H1 (cell line): ENCODE measurements around the gene WLS. TPM values are rescaled to one million over a fixed set of nuclear protein-coding genes. Genes with fewer than 3 reads are reported as not detected.

Source experiments
- BACH1 ChIP-seq: IDR thresholded peaks from 2 replicates; pipeline ENCODE4 v1.6.1; 2012; ENCODE audit warnings: low read length, improper control_type of control experiment
- BRCA1 ChIP-seq: IDR thresholded peaks from 2 replicates; pipeline ENCODE4 v1.6.1; 2012; ENCODE audit warnings: low read depth, low read length, improper control_type of control experiment
- GTF2F1 ChIP-seq: IDR thresholded peaks from 2 replicates; pipeline ENCODE4 v1.6.1; 2012; ENCODE audit warnings: low read depth, low read length, improper control_type of control experiment, borderline replicate concordance
- JUND ChIP-seq: IDR thresholded peaks from 2 replicates; pipeline ENCODE4 v1.6.1; 2011; ENCODE audit warnings: mild to moderate bottlenecking, improper control_type of control experiment, low read length
- KDM4A ChIP-seq: IDR thresholded peaks from one replicate; pipeline ENCODE4 v1.7.1; 2012; ENCODE audit warnings: low read depth, mild to moderate bottlenecking, moderate library complexity, low read length, inconsistent platforms; ENCODE audit not compliant: severe bottlenecking
- RBBP5 ChIP-seq: IDR thresholded peaks from 2 replicates; pipeline ENCODE4 v1.7.1; 2012; ENCODE audit warnings: low read depth, mild to moderate bottlenecking, inconsistent platforms, low read length, moderate library complexity, borderline replicate concordance
- SP4 ChIP-seq: IDR thresholded peaks from 2 replicates; pipeline ENCODE4 v1.6.1; 2012; ENCODE audit warnings: low read length, inconsistent platforms
- TAF1 ChIP-seq: IDR thresholded peaks from 2 replicates; pipeline ENCODE4 v1.6.1; 2011; ENCODE audit warnings: mild to moderate bottlenecking, low read depth, low read length
- TCF12 ChIP-seq: IDR thresholded peaks from 2 replicates; pipeline ENCODE4 v1.6.1; 2011; ENCODE audit warnings: low read depth, mild to moderate bottlenecking, low read length
- polyA plus RNA-seq, 7 experiments: library from polyadenylated mRNA; depleted of rRNA in 3 of 7; stranded (reverse) in 5 of 7; unstranded in 2 of 7; fragments of >200 nt in 5 of 7; fragments of 200-250 nt in 2 of 7; gene quantifications; 1 replicate in 5 of 7; 2 replicates in 1 of 7; 4 replicates in 1 of 7; pipeline versions ENCODE4 v1.2.1 to v1.2.3, GENCODE V29; 2011 to 2013; ENCODE audit warnings: missing spikeins in 2 of 7, mixed read lengths in 2 of 7
- total RNA-seq: library from RNA; stranded (reverse); fragmentation: NEBNext Ultra II Directional; extraction: Animal tissue kit (Norgen Biotek cat#: 25700); gene quantifications from 2 replicates; pipeline ENCODE4 v1.2.1, GENCODE V29; 2021

Gene WLS
- total and polyA plus RNA-seq, 2 of the 8 experiments (the other 6 are each of a cell fraction or from before 2014, with no cell fraction given): 1.2 to 2.7 TPM

GRCh38 chr1:68188060-68188538 lies 44.2 kb downstream of the WLS start (continued):
- no peak for TF ChIP-seq TCF12
- no peak for TF ChIP-seq TAF1
- TF ChIP-seq KDM4A: no peak
- no peak for TF ChIP-seq GTF2F1
- no peak for TF ChIP-seq JUND
- TF ChIP-seq BRCA1: no peak
- TF ChIP-seq BACH1: no peak
- no peak for TF ChIP-seq RBBP5
- TF ChIP-seq SP4: no peak
